Mucosa of rectum (tissue), 2 donors: ENCODE results near the gene FNBP1.

Experiments used
- H3K27ac ChIP-seq, 2 donors: one replicate each; pipeline ENCODE4 v1.7.0; 2013; ENCODE audit warnings: inconsistent platforms in 2 of 2, low read depth in 2 of 2, low read length in 2 of 2
- H3K27me3 ChIP-seq, 2 donors: one replicate each; pipeline ENCODE4 v1.7.0; 2013; ENCODE audit warnings: low read length in 2 of 2; ENCODE audit not compliant: control insufficient read depth in 2 of 2, insufficient read depth in 2 of 2
- H3K36me3 ChIP-seq, 2 donors: one replicate each; pipeline ENCODE4 v1.7.0; 2013; ENCODE audit warnings: low read length in 2 of 2; ENCODE audit not compliant: control insufficient read depth in 2 of 2, insufficient read depth in 2 of 2
- H3K4me1 ChIP-seq, 2 donors: one replicate each; pipeline ENCODE4 v1.7.0; 2013; ENCODE audit warnings: low read length in 2 of 2, mild to moderate bottlenecking in 1 of 2; ENCODE audit not compliant: control insufficient read depth in 2 of 2, insufficient read depth in 2 of 2
- H3K4me3 ChIP-seq, 2 donors: one replicate each; pipeline ENCODE4 v1.7.0; 2013; ENCODE audit warnings: low read length in 2 of 2
- H3K9ac ChIP-seq, 2 donors: one replicate each; pipeline ENCODE4 v1.7.0; 2013; ENCODE audit warnings: low read length in 2 of 2, low read depth in 1 of 2, mild to moderate bottlenecking in 1 of 2
- H3K9me3 ChIP-seq, 2 donors: one replicate each; pipeline ENCODE4 v1.7.0; 2013; ENCODE audit warnings: low read length in 2 of 2; ENCODE audit not compliant: control insufficient read depth in 2 of 2
- donor health status: healthy.
- donor health status: Normal muscosa, but diverticular disease.

Gene FNBP1

GRCh38 chr9:129858167-129858962 lies 184.6 kb downstream of the FNBP1 start:
- Histone ChIP-seq H3K4me3 (no peak overlapping the region), H3K9ac (no peak overlapping the region), H3K36me3 (peaks cover 43 to 47% of the 10 kb centered on the region in 2 donors), H3K4me1 (no peaks in the 10 kb centered on the region), H3K27me3 (no peaks in the 10 kb centered on the region), H3K9me3 (no peaks in the 10 kb centered on the region), H3K27ac (no peak overlapping the region)

DNA sequence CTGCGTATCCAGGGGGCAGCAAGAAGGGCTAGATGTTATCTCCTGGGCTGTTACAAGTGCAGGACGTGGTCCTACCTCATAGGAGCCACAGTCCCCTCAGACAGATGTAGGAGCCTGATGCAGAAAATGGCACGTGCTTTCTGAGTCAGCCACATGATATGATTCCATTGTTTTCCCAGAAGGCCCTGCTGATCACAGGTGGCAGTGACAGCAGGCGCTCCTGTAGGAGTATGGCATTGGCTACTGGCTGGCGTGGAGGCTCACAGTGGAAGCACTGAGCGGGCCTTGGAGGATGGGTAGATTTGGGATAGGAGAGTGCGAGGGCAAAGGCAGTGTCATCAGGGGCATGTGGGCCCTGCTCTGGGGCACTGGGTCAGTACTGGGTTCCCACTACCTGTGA lies 185.8 kb downstream of the FNBP1 start:
- Histone ChIP-seq H3K4me1 (no peaks in the 10 kb centered on the region), H3K4me3 (no peak overlapping the region), H3K9ac (no peak overlapping the region), H3K27ac (no peak overlapping the region), H3K27me3 (no peaks in the 10 kb centered on the region), H3K36me3 (peaks cover 54 to 58% of the 10 kb centered on the region in 2 donors), H3K9me3 (no peaks in the 10 kb centered on the region)

DNA sequence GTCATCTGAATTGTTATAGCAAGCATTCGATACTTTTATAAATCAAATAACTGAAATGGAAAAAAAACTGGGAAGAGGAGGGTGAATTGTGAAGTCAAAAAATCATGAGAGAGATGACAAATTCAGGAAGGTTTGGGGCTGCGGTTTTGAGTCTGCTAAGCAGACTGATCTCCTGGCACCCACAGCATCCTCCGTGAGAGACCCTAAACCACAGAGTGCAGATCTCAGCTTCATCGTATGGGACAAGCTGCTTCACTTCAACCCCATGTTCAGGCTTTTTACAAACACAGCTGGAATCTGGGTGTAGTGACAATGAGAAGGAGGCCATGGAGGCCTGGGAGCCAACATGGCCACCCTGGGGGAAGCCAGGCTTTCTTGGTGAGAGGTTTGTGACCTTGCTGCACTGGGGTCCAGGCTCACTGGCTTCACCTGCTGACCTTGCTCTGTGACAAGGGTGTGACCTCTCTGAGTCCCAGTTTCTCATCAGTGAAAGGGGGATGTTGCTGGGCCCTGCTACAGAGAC lies 188.3 kb downstream of the FNBP1 start:
- no peak overlapping the region for H3K4me3 ChIP-seq
- no peaks in the 10 kb centered on the region for H3K4me1 ChIP-seq
- no peaks in the 10 kb centered on the region for H3K27me3 ChIP-seq
- H3K36me3 ChIP-seq: peaks cover 52 to 56% of the 10 kb centered on the region in 2 donors
- H3K9ac ChIP-seq: no peak overlapping the region
- no peak overlapping the region for H3K27ac ChIP-seq
- no peaks in the 10 kb centered on the region for H3K9me3 ChIP-seq

DNA sequence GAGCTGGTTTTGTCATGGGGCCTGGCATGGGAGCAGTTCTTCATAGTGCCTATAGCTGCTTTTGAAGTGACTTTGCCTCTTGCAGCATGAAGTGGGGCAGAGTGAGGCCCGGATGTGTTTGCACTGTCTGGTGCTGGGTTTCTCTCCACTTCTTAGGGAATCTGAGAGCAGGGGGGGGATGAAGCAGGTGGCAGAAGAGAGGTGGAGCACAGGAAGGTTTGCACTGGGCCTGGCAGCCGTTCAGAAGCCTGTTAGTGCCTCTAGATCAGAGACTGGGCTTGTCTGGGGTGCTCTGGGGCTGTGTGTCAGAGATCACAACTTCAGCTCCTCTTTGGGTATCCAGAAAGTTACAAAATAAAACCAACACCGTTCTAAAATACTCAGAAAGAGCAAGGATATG lies 189.4 kb downstream of the FNBP1 start:
- no peak overlapping the region for H3K4me3 ChIP-seq
- no peaks in the 10 kb centered on the region for H3K27me3 ChIP-seq
- no peak overlapping the region for H3K27ac ChIP-seq
- H3K9me3 ChIP-seq: no peaks in the 10 kb centered on the region
- H3K9ac ChIP-seq: no peak overlapping the region
- H3K4me1 ChIP-seq: no peaks in the 10 kb centered on the region
- peaks cover 48 to 54% of the 10 kb centered on the region in 2 donors for H3K36me3 ChIP-seq

DNA sequence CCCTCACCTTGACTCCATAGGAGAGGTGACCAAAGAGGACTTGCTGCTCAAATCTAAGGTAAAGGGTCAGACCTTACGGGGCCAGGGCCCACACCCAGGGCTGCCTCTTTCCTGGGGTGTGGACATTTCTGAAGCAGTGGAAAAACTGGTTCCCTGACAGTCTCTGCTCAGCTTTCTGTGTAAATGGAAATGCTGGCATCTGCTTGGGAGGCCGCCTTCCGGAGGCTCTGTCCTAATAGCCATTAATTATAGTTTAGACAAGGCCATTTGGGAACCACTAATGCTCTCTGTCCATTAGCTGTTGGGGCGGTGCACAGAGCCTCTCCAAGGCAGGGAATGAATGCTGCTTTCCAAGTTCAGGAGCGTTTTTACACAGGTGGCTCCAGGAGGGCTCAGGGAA lies 190.4 kb downstream of the FNBP1 start:
- Histone ChIP-seq H3K9ac (no peak overlapping the region), H3K4me1 (no peaks in the 10 kb centered on the region), H3K4me3 (no peak overlapping the region), H3K27ac (no peak overlapping the region), H3K27me3 (no peaks in the 10 kb centered on the region), H3K9me3 (no peaks in the 10 kb centered on the region), H3K36me3 (peaks cover 41 to 44% of the 10 kb centered on the region in 2 donors)

- no peaks in the 10 kb centered on the region for H3K9me3 ChIP-seq
- H3K27ac ChIP-seq: no peak overlapping the region
- no peaks in the 10 kb centered on the region for H3K27me3 ChIP-seq
- H3K9ac ChIP-seq: no peak overlapping the region
- no peak overlapping the region for H3K4me3 ChIP-seq
- H3K4me1 ChIP-seq: no peaks in the 10 kb centered on the region
- H3K36me3 ChIP-seq: peaks cover 40 to 43% of the 10 kb centered on the region in 2 donors
Measured at GRCh38 chr9:129851821-129852220, 191.2 kb downstream of the FNBP1 start.

- Histone ChIP-seq H3K4me1 (no peaks in the 10 kb centered on the region), H3K9me3 (no peaks in the 10 kb centered on the region), H3K27ac (no peak overlapping the region), H3K9ac (no peak overlapping the region), H3K27me3 (no peaks in the 10 kb centered on the region), H3K36me3 (peaks cover 34 to 36% of the 10 kb centered on the region in 2 donors), H3K4me3 (no peak overlapping the region)
Measured at GRCh38 chr9:129850821-129851550, 192.0 kb downstream of the FNBP1 start.

DNA sequence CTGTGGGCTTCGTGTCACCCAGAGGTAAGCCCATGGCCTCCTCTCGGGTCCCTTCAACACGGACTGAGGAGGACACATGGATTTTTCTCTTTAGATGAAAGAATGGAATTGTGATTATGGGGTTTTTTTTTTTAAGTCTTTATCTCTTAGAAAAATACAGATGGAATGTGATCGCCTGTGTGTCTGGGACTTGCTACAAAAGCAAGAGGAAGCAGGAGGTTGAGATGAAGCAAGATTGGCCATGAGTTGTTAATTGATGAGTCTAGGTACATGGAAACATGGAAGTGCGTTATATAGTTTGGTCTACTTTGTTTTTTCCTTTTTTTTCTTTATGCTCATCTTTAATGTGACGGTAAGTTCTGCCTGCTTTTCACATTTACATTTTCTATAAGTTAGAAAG lies 193.1 kb downstream of the FNBP1 start:
- Histone ChIP-seq H3K4me3 (no peak overlapping the region), H3K27ac (no peak overlapping the region), H3K36me3 (peaks cover 29 to 30% of the 10 kb centered on the region in 2 donors), H3K27me3 (no peaks in the 10 kb centered on the region), H3K9ac (no peak overlapping the region), H3K4me1 (no peaks in the 10 kb centered on the region), H3K9me3 (no peaks in the 10 kb centered on the region)

GRCh38 chr9:129848712-129849441 lies 194.1 kb downstream of the FNBP1 start:
- no peak overlapping the region for H3K27ac ChIP-seq
- no peak overlapping the region for H3K9ac ChIP-seq
- H3K4me3 ChIP-seq: no peak overlapping the region
- no peaks in the 10 kb centered on the region for H3K27me3 ChIP-seq
- H3K4me1 ChIP-seq: no peaks in the 10 kb centered on the region
- peaks cover 25 to 30% of the 10 kb centered on the region in 2 donors for H3K36me3 ChIP-seq
- H3K9me3 ChIP-seq: no peaks in the 10 kb centered on the region

- H3K27ac ChIP-seq: no peak overlapping the region
- H3K9me3 ChIP-seq: no peaks in the 10 kb centered on the region
- no peaks in the 10 kb centered on the region for H3K4me1 ChIP-seq
- H3K36me3 ChIP-seq: peaks cover 4 to 8% of the 10 kb centered on the region in 2 donors
- H3K27me3 ChIP-seq: no peaks in the 10 kb centered on the region
- H3K9ac ChIP-seq: no peak overlapping the region
- no peak overlapping the region for H3K4me3 ChIP-seq
Measured at GRCh38 chr9:129845373-129845772, 197.6 kb downstream of the FNBP1 start.
